Vagina (tissue), 2 donors: ENCODE data around the gene WWOX. TPM values are rescaled to one million over a fixed set of nuclear protein-coding genes. Genes with fewer than 3 reads are reported as not detected.

Experiments used
- DNase-seq, 2 donors: peaks; one replicate each; pipeline ENCODE4 v3.0.0-alpha.2; 2017; ENCODE audit errors: extremely low spot score in 2 of 2
- H3K27ac ChIP-seq: fragments of 200-600 bp; sonication (generic); one replicate; pipeline ENCODE4 v1.5.1; 2019
- H3K27me3 ChIP-seq: fragments of 200-600 bp; sonication (generic); one replicate; pipeline ENCODE4 v1.5.1; 2019
- H3K36me3 ChIP-seq, 2 donors: fragments of 200-600 bp; sonication (generic); one replicate each; pipeline ENCODE4 v1.5.1; 2017 to 2019
- H3K4me1 ChIP-seq: fragments of 200-600 bp; sonication (generic); one replicate; pipeline ENCODE4 v1.5.1; 2019
- H3K4me3 ChIP-seq, 2 donors: fragments of 200-600 bp; sonication (generic); 1 replicate in 1 of 2; 2 replicates in 1 of 2; pipeline ENCODE4 v1.5.1; 2016 to 2019
- H3K9me3 ChIP-seq: fragments of 200-600 bp; sonication (generic); one replicate; pipeline ENCODE4 v1.5.1; 2019
- CTCF ChIP-seq, 3 experiments: fragments of 450-650 bp in 2 of 3; fragments of 200-600 bp in 1 of 3; sonication (generic) in 1 of 3; IDR thresholded peaks; one replicate each; pipeline ENCODE4 v1.5.1; 2017 to 2019; ENCODE audit warnings: antibody characterized with exemption in 3 of 3, mild to moderate bottlenecking in 2 of 3, moderate library complexity in 2 of 3
- POLR2A ChIP-seq, 2 donors: fragments of 450-650 bp; IDR thresholded peaks; one replicate each; pipeline ENCODE4 v1.6.1; 2017; ENCODE audit warnings: antibody characterized with exemption in 2 of 2, mild to moderate bottlenecking in 2 of 2, moderate library complexity in 2 of 2
- POLR2AphosphoS5 ChIP-seq, 2 donors: sonication (generic); formaldehyde crosslinking; IDR thresholded peaks; one replicate each; pipeline ENCODE4 v1.9.0; 2017; ENCODE audit warnings: antibody characterized with exemption in 2 of 2, mild to moderate bottlenecking in 2 of 2, low read depth in 1 of 2; ENCODE audit not compliant: insufficient read depth in 1 of 2
- intact Hi-C: fragments of 100-400 bp; cut with DNase I; formaldehyde crosslinking; loops from one replicate; pipeline ENCODE4 v1.15.1; 2023
- total RNA-seq: library from RNA; depleted of rRNA; stranded (reverse); fragments of >200 nt; gene quantifications from one replicate; pipeline ENCODE4 v1.2.3, GENCODE V29; 2016

Gene WWOX
- total RNA-seq, 1 donor from 2014 or later, result 33.1 TPM

- DNase-seq, result no peak
- no peaks in the 10 kb centered on the region for H3K36me3 ChIP-seq
- no peak for TF ChIP-seq CTCF (IDR thresholded peaks at IDR 0.05)
- no peak for TF ChIP-seq POLR2A (IDR thresholded peaks at IDR 0.05)
- no peak for TF ChIP-seq POLR2AphosphoS5 (IDR thresholded peaks at IDR 0.05; ENCODE audit: insufficient read depth in 1 of 2, low read depth in 1 of 2)
- intact Hi-C loops, result no loop called here
- H3K4me1 ChIP-seq, result peaks cover 7% of the 10 kb centered on the region
- H3K9me3 ChIP-seq, result no peaks in the 10 kb centered on the region
- H3K27me3 ChIP-seq, result no peaks in the 10 kb centered on the region
- H3K4me3 ChIP-seq, result no peak overlapping the region
- H3K27ac ChIP-seq, result no peak overlapping the region
Measured at GRCh38 chr16:78995441-78995840, 896.0 kb downstream of the WWOX start.

- DNase-seq, result no peak
- H3K27ac ChIP-seq, result no peak overlapping the region
- H3K9me3 ChIP-seq, result no peaks in the 10 kb centered on the region
- H3K27me3 ChIP-seq, result no peaks in the 10 kb centered on the region
- no peak for TF ChIP-seq POLR2AphosphoS5 (IDR thresholded peaks at IDR 0.05; ENCODE audit: insufficient read depth in 1 of 2, low read depth in 1 of 2)
- no peak for TF ChIP-seq POLR2A (IDR thresholded peaks at IDR 0.05)
- no peak for TF ChIP-seq CTCF (IDR thresholded peaks at IDR 0.05)
- no peaks in the 10 kb centered on the region for H3K36me3 ChIP-seq
- H3K4me1 ChIP-seq, result no peaks in the 10 kb centered on the region
- no peak overlapping the region for H3K4me3 ChIP-seq
- intact Hi-C loops, result no loop called here
Measured at GRCh38 chr16:78996790-78997189, 897.3 kb downstream of the WWOX start.

- H3K4me3 ChIP-seq, result no peak overlapping the region
- H3K9me3 ChIP-seq, result no peaks in the 10 kb centered on the region
- H3K27ac ChIP-seq, result no peak overlapping the region
- intact Hi-C loops, result no loop called here
- no peaks in the 10 kb centered on the region for H3K27me3 ChIP-seq
- H3K36me3 ChIP-seq, result no peaks in the 10 kb centered on the region
- no peak for DNase-seq
- TF ChIP-seq CTCF (IDR thresholded peaks at IDR 0.05), result no peak
- TF ChIP-seq POLR2AphosphoS5 (IDR thresholded peaks at IDR 0.05; ENCODE audit: insufficient read depth in 1 of 2, low read depth in 1 of 2), result no peak
- no peak for TF ChIP-seq POLR2A (IDR thresholded peaks at IDR 0.05)
- peaks cover 6% of the 10 kb centered on the region for H3K4me1 ChIP-seq
Measured at GRCh38 chr16:78998879-78999278, 899.4 kb downstream of the WWOX start.

GRCh38 chr16:79001156-79001967, 901.9 kb downstream of the WWOX start:
- H3K9me3 ChIP-seq, result no peaks in the 10 kb centered on the region
- DNase-seq, result no peak
- peaks cover 6% of the 10 kb centered on the region for H3K4me1 ChIP-seq
- H3K27me3 ChIP-seq, result no peaks in the 10 kb centered on the region
- no peaks in the 10 kb centered on the region for H3K36me3 ChIP-seq
- no peak overlapping the region for H3K4me3 ChIP-seq
- intact Hi-C loops, result no loop called here
- no peak overlapping the region for H3K27ac ChIP-seq
- TF ChIP-seq CTCF (IDR thresholded peaks at IDR 0.05) (no peak), POLR2AphosphoS5 (IDR thresholded peaks at IDR 0.05; ENCODE audit: insufficient read depth in 1 of 2, low read depth in 1 of 2) (no peak), POLR2A (IDR thresholded peaks at IDR 0.05) (no peak)

GRCh38 chr16:79003026-79003609, 903.7 kb downstream of the WWOX start:
- Histone ChIP-seq H3K4me3 (no peak overlapping the region), H3K4me1 (peaks cover 6% of the 10 kb centered on the region), H3K9me3 (no peaks in the 10 kb centered on the region), H3K27me3 (no peaks in the 10 kb centered on the region), H3K36me3 (no peaks in the 10 kb centered on the region), H3K27ac (no peak overlapping the region)
- no peak for DNase-seq
- TF ChIP-seq POLR2AphosphoS5 (IDR thresholded peaks at IDR 0.05; ENCODE audit: insufficient read depth in 1 of 2, low read depth in 1 of 2) (no peak), POLR2A (IDR thresholded peaks at IDR 0.05) (no peak), CTCF (IDR thresholded peaks at IDR 0.05) (no peak)
- intact Hi-C loops, result no loop called here
